SK-N-MC (cell line): ENCODE data around the gene ASH1L.

ENCODE experiments used
- EZH2 ChIP-seq: fragments of 200-600 bp; sonication (generic); IDR thresholded peaks from one replicate; pipeline ENCODE4 v1.6.1; 2017; ENCODE audit warnings: antibody characterized with exemption
- POLR2AphosphoS5 ChIP-seq: IDR thresholded peaks from 2 replicates; pipeline ENCODE4 v1.6.1; 2012; ENCODE audit warnings: mild to moderate bottlenecking, low read depth, low read length, borderline replicate concordance

DNA sequence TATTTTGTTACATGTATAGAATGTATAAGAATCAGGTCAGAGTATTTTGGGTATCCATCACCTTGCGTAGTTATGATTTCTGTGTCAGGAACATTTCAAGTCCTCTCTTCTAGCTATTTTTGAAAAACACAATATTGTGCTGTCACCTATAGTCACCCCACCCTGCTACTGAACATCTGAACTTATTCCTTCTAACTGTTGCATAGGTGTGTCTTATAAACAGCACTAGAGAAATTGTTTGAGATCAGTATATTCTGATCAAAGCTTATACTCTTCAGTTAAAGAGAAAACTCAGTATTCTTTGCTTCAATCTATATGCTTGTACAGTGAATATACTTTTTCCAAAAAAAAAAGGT lies 96.0 kb downstream of the ASH1L start:
- TF ChIP-seq EZH2 = no peak
- no peak for TF ChIP-seq POLR2AphosphoS5
